Activated T-helper 9 cell treated with anti-CD3 and anti-CD28 coated beads, Interleukin-2, amount 50 U/mL, for 16 hours (primary cell): ENCODE data around the gene BRSK2.

Source experiments
- DNase-seq: peaks from one replicate; pipeline ENCODE4 v3.0.0-alpha.2; 2020; ENCODE audit warnings: low read depth

BRSK2 gene

DNA sequence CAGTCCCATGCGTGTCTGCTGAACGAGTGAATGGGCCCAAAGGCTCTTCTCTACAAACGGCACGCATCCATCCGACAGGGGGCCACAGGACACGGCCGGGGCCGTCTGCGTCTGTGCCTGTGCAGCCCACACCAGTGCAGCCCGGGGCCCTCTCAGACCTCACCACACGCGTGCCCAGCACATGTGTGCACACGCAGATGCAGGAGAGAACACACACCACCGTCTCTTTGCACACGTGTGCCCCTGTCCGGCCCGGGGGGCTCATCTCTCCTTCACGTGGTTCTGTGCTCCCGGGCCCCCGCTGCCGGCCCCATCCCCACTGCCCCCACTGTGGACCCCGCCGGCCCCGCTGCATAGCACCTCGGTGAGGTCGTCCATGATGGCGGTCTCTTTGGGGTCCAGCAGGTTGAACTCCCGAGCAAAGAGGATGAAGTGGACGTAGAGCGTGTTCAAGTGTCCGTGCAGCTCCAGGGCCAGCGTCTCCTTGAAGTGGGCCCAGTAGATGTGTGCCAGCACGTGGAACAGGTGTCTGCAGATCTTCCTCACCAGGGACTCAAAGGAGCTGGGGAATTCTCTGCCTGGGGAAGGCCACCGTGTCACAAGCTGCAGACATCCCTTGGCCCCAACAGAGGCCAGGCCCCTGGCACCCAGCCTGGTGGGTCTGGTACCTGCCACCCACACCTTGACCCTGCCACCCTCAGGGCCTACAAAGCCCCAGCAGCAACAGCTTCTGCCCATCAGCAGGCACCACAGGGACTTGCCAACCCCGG lies 80.4 kb downstream of the BRSK2 start:
- no peak for DNase-seq

DNA sequence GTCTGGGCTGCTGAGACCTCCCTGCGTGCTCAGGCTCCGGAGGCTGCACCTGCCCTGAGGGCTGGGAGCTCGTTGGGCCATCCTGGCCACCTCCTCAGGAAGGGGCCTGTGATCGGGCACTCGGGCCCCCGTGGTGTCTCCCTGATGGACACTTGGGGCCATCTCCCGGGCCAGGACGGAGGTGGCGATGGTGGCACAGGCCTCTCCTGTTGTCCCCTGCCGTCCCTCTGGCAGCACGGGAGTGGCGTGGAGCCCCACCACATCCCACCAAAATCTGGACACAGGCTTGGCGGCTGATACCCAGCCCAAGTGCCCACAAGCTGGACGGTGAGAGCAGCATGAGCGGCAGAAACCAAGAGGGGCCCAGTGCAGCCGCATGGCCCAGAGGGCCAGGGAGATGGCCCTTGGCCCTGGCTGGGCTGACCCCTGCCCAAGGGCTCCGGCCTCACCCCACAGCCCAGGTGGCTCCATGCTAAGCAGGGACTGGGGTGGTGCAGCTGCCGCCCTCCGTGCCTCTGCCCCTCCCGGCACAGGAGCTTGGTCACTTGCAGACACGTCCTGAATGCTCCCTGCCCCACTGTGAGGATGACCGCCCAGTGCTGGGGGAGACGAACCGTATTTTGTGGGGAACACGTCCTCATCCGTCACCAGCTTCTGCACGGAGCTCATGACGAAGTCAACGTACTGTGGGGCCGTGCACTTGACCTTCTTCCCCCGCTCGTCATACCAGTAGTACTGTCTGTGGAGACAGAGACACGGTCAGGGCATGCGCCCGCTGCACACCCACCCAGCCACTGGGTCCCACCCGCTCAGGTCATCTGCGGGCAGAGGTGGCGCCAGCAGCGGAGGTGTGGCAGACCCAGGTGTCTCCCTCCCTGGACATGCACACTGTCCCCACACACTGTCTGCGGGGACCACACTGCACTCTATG lies 81.2 kb downstream of the BRSK2 start:
- no peak for DNase-seq

- DNase-seq, result no peak
Measured at GRCh38 chr11:1471736-1472135, 82.0 kb downstream of the BRSK2 start.

DNA sequence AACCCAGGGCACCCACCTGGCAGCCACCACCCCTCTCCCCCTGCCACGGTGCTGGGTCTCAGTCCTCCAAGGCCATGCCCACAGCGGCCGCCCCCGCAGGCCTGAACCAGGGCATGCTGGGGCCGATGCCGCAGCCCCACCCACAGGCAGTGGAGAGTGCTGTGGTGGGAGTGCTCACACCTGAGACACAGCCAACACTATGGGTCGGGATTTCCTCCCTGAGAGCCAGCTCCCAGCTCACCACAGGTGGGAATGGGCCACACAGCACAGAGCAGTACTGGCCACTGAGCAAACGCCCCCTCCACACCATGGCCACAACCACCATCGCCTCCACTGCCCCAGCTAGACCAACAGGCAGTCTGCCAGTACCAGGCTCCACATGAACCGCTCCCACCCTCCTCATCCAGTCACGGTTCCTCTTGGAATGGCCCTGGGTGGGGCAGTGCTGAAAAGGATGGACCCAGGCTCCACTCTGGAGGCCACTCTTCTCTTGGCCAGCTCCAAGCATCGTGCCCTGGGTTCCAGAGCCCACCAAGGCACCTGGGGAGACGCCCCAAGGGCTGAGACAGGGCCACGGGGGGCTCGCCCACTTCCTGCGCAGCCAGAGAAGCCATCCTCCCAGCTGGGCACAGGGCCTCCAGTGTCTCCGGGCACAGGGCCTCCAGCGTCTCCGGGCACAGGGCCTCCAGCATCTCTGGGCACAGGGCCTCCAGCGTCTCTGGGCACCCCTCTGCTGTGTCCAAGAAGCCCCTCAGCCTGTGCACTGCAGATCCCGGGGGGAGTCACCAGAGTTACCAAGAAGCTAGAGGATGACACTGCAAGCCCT lies 82.7 kb downstream of the BRSK2 start:
- no peak for DNase-seq

GRCh38 chr11:1473011-1473628 lies 83.4 kb downstream of the BRSK2 start:
- DNase-seq, result no peak

DNA sequence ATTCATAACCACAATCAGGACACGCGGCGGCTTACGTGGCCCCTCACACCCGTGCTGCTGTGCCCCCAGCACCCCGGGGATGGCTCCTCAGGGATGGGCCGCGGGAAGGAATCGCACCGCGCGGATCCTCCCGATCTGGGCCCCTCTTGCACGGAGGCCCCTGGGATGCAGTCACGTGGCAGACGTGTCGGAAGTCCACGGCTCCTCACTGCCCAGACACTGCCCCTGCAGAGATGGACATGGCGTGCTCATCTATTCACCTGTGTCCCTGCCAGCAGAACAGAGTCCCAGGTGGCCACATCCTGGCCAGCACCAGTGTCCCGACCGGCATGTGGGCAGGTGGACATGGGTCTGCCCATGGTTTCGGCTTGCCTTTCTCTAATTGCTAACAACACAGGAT lies 84.1 kb downstream of the BRSK2 start:
- no peak for DNase-seq

GRCh38 chr11:1475841-1476240 lies 86.1 kb downstream of the BRSK2 start:
- no peak for DNase-seq

DNA sequence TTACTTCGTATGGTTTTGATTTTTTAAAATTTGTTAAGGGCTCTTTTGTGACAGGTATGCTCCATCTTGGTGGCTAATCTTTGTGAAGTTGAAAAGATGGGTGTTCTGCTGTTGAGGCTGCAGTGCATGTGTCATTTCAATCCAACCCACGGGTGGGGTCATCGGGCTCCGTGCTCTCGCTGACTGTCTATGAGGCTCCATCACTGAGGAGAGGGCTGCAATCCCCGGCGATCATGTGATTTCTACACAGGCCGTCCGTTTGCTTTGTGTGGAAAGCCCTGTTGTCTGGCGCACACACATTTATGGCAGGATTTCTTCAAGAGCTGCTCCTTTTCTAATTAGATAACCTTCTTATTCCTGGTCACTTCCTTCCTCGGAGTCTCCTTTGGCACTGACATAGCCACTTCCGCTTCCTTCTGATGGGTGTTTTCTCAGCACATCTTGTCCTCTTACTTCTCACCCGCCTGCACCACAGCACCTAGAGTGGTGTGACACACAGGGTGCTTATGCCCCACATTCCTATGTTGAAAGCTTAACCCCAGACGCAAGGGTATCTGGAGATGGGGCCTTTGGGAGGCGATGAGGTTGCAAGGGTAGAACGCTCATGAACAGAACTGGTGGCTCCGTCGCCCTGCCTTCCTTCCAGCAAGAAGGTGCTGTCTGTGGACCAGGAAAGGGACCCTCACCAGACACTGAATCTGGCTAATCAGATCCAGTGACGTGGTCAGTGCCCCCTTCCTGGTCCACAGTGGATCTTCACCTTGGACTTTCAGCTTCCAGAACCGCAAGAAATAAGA lies 87.4 kb downstream of the BRSK2 start:
- DNase-seq, result no peak

GRCh38 chr11:1478011-1478410 lies 88.3 kb downstream of the BRSK2 start:
- no peak for DNase-seq

- no peak for DNase-seq
Measured at GRCh38 chr11:1478544-1478943, 88.8 kb downstream of the BRSK2 start.

DNA sequence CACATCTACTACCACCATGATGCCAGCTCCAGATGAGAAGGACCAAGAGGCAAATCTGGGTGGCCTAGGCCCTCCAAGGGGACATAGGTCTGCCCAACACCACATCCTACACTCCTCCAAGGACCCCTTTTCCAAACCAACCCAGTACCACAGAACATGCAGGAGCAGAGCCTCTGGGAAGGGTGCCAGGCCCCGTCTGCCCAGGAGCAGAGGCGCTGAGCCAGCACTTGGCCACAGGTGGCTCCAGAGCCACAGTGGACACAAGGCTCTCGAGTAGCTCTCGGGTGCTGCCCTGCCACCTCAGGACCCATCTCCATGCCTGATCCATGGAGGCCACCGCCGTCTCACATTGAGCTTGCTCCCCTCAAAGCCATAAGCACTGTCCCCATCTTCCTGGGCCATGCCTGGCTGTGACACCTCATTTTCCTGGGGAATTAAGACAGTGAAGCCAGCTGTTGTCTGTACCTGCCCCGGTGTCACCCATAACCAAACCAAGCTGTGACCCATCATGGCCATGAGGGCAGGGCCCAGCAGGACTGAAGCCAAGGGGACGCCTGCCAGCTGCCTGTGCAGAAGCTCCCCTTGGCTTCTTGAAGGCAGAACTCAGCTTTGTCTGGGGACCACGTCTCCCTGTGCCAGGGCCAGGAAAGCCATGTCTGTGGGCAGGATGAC lies 89.4 kb downstream of the BRSK2 start:
- DNase-seq, result no peak

DNA sequence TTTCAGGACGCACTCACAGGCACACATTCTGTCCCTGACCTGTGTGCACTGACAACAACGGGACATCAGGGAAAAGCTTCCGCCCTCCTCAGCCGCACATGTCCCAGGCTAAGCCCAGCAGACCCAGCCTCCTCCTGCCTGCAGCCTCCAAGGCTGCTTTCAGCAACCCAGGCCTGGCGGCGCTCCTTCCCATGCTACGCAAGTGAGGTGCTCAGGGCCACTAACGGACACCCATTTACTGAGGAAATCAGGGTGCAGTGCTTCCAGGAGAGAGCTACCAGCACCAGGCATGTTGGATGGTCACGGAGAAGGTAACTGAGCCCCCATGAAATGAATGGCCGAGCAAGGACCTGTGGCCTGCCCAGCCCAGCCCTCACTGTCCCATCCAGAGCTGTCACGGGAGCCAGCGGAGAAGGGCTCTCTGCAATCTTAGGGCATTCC lies 90.0 kb downstream of the BRSK2 start:
- DNase-seq, result no peak

DNA sequence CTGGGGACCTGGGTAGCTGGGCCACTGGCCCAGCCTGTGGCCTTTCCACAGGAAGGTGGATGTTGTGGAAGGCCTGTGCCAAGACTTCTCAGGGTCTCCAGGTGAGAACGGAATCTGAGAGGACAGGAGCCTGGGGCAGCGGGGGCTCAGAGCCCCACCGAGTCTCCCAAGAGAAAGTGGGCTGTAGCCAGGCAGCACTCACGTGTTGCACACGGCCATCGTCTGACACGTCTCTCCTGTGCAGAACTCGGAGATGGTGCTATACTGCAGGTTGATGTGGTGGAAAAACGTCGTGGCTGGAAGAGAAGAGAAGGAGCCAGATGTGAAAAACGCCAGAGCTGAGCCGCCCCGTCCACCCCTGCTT lies 90.4 kb downstream of the BRSK2 start:
- no peak for DNase-seq

DNA sequence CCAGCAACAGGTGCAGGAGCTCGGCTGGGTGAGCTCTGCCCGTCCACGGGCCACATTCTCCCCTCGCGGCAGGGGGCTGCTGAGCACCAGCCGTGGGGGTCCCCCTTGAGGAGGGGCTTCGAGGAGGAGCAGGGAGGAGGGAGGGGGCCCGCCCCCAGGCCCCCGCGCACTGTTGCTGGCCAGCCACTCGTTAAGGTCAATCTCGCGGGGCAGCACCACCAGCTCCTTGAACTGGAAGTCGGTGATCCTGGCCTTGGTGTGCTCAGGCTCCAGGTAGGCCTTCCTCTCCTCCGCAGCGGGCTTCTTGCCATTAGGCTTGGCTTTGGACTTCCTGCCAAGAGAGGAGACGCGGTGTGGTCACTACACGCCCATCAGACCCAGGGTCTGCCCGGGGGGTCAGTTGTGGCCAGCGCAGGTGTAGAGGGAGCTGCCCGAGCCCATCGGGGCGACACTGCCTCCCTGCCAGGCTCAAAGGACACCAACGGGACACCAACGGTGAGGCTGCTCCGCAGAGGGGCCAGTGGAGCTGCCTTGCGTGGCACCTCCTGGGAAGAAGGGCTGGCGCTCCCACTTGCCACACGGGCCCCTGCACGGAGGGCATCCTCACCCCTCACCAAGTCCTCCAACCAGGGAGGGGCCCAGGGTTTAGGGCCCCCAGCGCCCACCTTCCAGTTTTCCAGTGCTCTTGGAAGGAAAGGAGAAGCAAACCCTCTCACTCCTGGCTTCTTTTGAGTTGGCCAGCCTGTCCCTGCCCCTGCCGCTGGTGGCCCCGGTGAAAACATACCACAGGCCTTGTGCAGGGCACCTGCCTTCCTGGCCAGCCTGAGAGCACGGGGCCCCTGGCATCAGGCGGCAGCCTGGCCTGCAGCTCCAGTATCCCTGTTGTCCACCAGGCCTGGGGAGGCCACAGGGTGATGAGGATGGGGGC lies 91.1 kb downstream of the BRSK2 start:
- no peak for DNase-seq

GRCh38 chr11:1481483-1481825 lies 91.7 kb downstream of the BRSK2 start:
- no peak for DNase-seq

DNA sequence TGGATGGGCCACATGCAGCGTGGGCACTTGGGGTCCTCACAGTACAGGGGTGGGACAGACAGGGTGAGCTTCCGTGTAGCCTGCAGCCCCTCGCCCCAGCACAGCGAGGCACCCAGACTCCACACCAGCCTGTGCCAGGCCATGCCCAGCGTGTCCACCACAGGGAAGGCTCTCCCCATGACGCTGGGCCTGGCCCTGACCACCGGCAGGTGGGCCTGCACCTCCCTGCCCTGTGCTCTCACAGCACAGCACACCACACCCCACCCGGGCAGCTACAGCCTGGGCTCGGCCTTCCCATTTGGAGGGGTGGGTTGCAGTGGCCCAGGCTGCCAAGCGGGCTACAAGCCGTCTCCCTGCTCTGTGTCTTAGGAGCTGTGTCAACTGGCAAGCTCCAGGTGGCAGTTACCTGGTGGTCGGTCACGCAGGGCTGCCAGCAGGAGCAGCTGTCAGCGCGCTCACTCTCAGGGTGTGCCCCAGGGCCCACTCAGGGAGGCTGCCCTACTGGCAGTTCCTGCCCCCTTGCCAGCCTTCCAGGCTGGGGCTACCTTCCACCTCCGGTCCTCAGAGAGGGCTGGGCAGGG lies 92.2 kb downstream of the BRSK2 start:
- no peak for DNase-seq

GRCh38 chr11:1482581-1483444 lies 93.1 kb downstream of the BRSK2 start:
- no peak for DNase-seq

- no peak for DNase-seq
Measured at GRCh38 chr11:1483445-1483961, 93.8 kb downstream of the BRSK2 start.
